Inferior parietal cortex (tissue), 1 donor: Measurements from ENCODE around the gene LARP1B.
"Not testable (repeated sequence)": the region's sequence is repeated elsewhere in the genome, so short reads cannot be mapped to it uniquely, and the experiment has no call there.

Experiments
- DNase-seq: peaks from one replicate; pipeline ENCODE4 v3.0.0-alpha.2; 2016; ENCODE audit errors: extremely low spot score

LARP1B gene

GRCh38 chr4:128225148-128225547 lies 164.0 kb downstream of the LARP1B start:
- no peak for DNase-seq

GRCh38 chr4:128227991-128228571 lies 167.0 kb downstream of the LARP1B start:
- DNase-seq: no peak

- no peak for DNase-seq
These were observed 168.0 kb downstream of the LARP1B start for GRCh38 chr4:128228845-128229795.

- DNase-seq: no peak
These were observed 171.6 kb downstream of the LARP1B start for GRCh38 chr4:128232719-128233118.

- DNase-seq: no peak
These were observed 173.7 kb downstream of the LARP1B start for GRCh38 chr4:128234836-128235235.

- no peak for DNase-seq
These were observed 179.9 kb downstream of the LARP1B start for GRCh38 chr4:128241019-128241418.

- no peak for DNase-seq
These were observed 180.4 kb downstream of the LARP1B start for GRCh38 chr4:128241425-128241913.

- DNase-seq: no peak
These were observed 180.9 kb downstream of the LARP1B start for GRCh38 chr4:128241981-128242380.

GRCh38 chr4:128242601-128243000 lies 181.5 kb downstream of the LARP1B start:
- no peak for DNase-seq

- DNase-seq: no peak
These were observed 183.3 kb downstream of the LARP1B start for GRCh38 chr4:128244379-128244778.

- DNase-seq: not testable (repeated sequence)
These were observed 184.3 kb downstream of the LARP1B start for GRCh38 chr4:128245391-128245790.

GRCh38 chr4:128247906-128248305 lies 186.8 kb downstream of the LARP1B start:
- no peak for DNase-seq

GRCh38 chr4:128249787-128250668 lies 188.9 kb downstream of the LARP1B start:
- no peak for DNase-seq

- DNase-seq: no peak
These were observed 194.8 kb downstream of the LARP1B start for GRCh38 chr4:128255906-128256305.

- no peak for DNase-seq
These were observed 195.4 kb downstream of the LARP1B start for GRCh38 chr4:128256539-128256938.

- DNase-seq: not testable (repeated sequence)
These were observed 197.1 kb downstream of the LARP1B start for GRCh38 chr4:128258166-128258565.

- not testable (repeated sequence) for DNase-seq
These were observed 198.8 kb downstream of the LARP1B start for GRCh38 chr4:128259889-128260288.
